Transverse colon (tissue), 4 donors: ENCODE results near the gene DCAF8.

ENCODE experiments used
- CTCF ChIP-seq, 5 experiments: fragments of 200-600 bp in 3 of 5; fragments of 450-650 bp in 2 of 5; sonication (generic) in 3 of 5; IDR thresholded peaks; 1 replicate in 2 of 5; 2 replicates in 3 of 5; pipeline ENCODE4 v1.5.1; 2016 to 2017; ENCODE audit warnings: antibody characterized with exemption in 5 of 5, inconsistent platforms in 3 of 5, mild to moderate bottlenecking in 2 of 5, moderate library complexity in 1 of 5
- EP300 ChIP-seq: sonication (generic); formaldehyde crosslinking; IDR thresholded peaks from one replicate; pipeline ENCODE4 v1.6.1; 2017; ENCODE audit warnings: antibody characterized with exemption, low read depth
- POLR2A ChIP-seq: fragments of 450-650 bp; IDR thresholded peaks from one replicate; pipeline ENCODE4 v1.6.1; 2016; ENCODE audit warnings: antibody characterized with exemption, mild to moderate bottlenecking, moderate library complexity
- POLR2AphosphoS5 ChIP-seq, 3 donors: sonication (generic); formaldehyde crosslinking; IDR thresholded peaks; one replicate each; pipeline ENCODE4 v1.6.1; 2016; ENCODE audit warnings: antibody characterized with exemption in 3 of 3

DNA sequence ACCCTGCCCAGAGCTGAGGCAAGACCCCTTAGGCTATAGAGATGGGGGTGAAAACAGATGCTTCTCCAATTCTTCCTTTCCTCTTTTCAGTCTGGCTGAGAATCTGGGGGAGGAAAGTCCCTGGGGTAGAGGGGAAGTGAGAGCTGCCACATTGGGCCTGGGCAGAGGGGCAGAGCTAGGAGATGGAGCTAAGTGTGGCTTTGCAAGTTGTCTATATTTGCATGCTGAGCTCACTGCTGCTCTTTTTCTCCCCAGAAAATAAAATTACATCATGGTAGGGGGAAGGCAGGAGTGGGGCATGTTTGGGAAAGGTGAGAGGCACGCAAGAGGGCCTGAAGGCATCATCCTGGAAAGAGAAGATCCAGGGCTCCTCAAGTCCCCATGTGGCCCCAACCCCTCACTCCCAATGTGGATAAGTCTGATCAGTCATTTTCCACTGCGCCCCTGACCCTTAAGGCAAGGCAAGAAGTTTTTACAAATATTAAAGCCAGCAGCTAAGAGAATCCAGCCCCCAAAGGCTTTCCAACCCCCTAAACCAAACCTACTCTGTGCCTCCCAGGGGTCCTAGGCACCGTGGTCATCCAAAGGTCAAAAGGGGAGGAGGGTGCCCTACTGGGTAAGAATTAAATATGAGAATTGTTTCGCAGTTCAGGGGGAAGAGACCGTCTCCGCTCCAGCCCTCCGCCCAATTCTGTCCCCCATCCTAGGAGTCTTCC lies 57.7 kb downstream of the DCAF8 start:
- TF ChIP-seq CTCF (IDR thresholded peaks at IDR 0.05) (no peak), POLR2A (no peak), EP300 (no peak), POLR2AphosphoS5 (IDR thresholded peaks at IDR 0.05) (no peak)
